Measurements from ENCODE around the gene ECSCR. TPM values are rescaled to one million over a fixed set of nuclear protein-coding genes. Genes with fewer than 3 reads are reported as not detected.
"Not testable (repeated sequence)": the region's sequence is repeated elsewhere in the genome, so short reads cannot be mapped to it uniquely, and the experiment has no call there.

The ECSCR gene
- total RNA-seq, 1 donor from 2014 or later, result 4.9 TPM

DNA sequence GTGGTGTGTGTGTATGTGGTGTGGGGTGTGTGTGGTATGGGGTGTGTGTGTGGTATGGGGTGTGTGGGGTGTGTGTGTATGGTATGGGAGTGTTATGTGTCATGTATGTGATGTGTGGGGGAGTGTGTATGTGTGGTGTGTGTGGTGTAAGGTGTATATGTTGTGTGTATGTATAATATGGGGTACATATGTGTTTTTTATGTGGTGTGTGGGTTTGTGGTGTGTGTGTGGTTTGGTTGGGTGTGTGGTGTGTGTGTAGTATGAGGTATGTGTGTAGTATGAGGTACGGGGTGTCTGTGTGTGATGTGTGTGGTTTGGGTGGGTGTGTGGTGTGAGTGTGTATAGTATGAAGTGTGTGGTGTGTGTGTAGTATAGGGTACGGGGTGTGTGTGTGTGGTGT is 11.4 kb downstream of the ECSCR start:
- DNase-seq (ENCODE audit: low spot score in 2 of 2), result no peak
- FAIRE-seq, result no peak

DNA sequence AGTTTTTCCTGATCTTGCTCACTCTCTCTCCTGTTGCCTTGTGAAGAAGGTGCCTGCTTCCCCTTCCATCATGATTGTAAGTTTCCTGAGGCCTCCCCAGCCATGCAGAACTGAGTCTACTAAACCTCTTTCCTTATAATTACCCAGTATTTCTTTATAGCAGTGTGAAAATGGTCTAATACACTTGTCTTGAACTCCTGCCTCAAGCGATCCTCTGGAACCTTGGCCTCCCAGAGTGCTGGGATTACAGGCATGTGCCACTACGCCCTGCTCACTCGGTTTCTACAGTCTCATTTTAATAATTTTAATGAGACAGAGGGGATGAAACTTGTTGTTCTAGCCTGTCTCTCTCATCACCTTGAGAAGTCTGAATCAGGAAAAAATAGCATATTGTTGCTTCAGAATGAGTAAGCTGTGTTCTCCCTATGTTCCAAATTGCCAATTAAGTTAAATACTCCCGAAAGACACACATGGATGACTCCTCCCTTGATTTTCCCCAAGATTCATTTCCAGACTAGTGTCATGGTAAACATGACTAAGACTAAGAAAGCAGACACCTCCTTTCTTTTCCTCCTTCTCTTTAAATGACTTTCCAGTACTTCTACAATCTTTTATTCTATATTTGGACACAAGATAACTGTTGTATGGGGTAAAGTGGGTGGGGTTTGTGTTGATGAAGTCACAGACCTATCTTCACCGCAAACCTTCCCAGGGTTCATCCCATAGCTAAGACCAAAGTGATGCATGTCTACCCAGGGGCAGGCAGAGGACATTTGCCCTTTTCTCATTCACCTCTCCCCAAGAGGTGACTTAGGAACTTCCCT is 15.4 kb downstream of the ECSCR start:
- DNase-seq (ENCODE audit: low spot score in 2 of 2) (no peak), FAIRE-seq (no peak)

DNA sequence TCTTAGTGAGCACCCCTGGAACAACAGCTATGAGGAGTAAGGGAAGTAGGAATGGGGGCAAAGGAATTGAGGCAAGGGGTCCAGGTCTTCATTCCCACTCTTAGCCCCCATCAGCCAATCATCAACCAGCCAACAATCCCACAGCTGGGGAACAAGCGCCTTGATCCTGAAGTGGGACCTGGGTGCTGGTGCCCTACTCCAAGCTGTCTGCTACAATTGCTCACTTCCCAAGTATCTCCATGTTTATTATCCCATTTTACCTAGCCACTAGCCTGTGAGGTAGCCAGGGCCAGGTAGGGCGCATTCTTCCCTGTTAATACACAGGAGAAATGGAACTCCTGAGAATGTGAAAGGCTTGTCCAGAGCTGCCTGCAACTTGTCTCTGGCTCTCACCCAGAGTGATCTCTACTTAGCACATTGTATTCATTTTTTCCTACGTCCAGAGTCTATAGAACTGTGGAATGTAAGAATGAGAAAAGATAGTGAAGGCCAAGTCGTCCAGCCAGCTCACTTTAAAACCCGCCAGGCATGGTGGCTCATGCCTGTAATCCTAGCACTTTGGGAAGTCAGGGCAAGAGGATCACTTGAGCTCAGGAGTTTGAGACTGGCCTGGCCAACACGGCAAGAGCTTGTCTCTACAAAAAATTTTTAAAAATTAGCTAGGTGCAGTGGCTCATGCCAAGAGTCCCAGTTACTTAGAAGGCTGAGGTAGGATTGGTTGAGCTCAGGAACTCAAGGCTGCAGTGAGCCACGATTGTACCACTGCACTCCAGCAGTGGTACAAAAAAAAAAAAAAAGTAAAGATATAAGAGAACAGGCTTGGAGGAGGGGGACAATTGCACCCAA is 17.0 kb downstream of the ECSCR start:
- no peak for FAIRE-seq
- no peak for DNase-seq (ENCODE audit: low spot score in 2 of 2)

DNA sequence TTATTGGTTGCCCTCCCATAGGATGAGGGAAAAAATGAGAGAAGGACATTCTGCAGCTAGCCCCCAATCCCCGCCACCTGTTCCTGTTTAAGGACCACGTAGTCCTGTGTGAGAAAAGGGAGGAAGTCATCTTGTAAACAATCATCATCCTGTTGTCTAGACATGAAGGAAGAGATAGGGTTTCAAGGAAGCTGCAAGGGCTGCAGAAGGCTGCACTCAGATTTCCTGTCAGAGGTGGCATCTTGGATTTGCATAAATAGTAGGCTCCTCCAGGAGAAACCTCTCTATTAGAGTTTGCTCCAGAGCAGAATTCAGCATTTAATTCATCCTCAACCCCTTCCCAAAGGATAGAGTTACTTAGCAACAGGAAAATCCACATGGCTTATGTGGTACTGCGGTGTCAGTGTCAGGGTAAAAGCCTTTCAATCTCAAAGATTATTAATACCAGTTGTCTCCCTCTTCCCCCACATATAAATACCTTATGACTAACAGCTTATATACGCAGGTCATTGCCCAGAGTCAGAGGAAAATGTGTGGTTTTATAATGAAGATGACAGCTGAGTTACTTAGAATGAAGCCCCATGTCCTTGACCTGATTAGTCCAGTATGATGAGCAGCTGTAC is 18.6 kb downstream of the ECSCR start:
- no peak for FAIRE-seq
- DNase-seq (ENCODE audit: low spot score in 2 of 2), result no peak

DNA sequence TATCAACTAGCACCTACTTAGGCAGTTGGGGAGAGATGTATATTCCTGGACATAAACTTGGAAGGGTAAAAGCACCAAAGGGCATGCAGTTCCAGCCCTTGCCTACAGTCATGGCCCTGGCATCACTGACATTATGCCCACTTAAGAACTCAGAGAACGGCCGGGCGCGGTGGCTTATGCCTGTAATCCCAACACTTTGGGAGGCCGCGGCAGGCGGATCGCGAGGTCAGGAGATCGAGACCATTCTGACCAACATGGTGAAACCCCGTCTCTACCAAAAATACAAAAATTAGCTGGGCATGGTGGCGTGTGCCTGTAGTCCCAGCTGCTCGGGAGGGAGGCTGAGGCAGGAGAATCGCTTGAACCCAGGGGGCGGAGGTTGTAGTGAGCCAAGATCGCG is 22.1 kb downstream of the ECSCR start:
- not testable (repeated sequence) for FAIRE-seq; DNase-seq (ENCODE audit: low spot score in 2 of 2)

DNA sequence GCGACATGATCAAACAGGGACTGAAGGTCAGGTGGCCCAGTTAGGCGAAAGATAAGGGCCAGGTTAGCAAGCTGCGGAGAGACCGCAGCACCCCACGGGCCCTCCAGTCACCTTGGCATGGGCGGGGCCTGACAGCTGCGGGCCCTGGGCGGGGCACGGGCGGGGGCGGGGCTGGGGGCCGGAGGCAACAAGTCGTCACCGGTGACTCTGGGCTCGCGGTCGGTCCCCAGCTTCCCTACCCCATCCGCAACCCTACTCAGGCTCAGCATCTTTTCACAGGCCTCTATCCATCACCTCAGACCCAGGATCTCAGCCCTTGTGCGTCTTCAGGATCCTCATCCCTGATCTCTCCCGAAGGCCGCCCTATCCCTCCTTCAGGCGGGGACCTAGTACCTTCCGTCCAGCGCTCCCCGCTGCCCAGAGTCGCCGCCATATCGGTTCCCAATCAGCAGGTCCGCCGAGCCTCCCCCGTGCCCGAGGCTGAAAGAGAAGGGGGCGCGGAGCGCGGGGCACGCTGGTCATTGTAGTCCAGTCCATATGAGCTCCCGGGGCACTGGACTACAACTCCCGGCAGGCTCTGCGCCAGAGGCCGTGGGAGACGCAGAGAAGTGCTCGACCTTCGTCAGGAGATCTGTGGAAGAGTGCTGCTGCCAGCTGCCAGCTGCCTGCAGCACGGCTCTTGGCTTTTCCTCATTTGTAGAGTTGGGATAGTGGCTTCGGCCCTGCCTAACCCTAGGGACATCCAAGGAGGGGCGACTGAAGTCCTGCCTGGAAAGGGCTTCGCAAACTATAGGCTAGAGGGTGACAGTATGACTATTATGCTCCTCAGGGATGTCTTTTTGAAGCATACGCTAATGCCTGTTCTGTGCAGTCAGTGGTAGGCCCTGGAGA is 23.3 kb downstream of the ECSCR start, which contains the start of gene DNAJC18:
Gene DNAJC18 (minus strand): TSS at position 513 of the 891 bp plus-strand sequence. CDS start 80 bp downstream, at position 433.
- DNase-seq (ENCODE audit: low spot score in 2 of 2) (peak; percentile 89 to 93), FAIRE-seq (no peak)

DNA sequence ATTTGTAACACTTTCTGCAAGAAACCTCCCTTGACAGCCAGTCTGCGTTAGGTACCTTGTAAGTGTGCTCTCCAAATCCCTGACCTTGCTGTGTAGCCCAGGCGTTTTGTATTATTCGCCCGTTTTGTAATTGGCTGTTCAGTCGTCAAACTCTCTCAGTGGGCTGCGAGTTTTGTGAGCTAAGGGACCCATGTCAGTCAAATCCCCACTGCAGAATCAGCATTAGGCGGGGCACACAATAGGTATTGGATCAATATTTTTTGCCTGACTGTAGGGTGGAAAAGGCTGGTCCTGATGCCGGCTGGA is 23.9 kb downstream of the ECSCR start:
- DNase-seq (ENCODE audit: low spot score in 2 of 2), result no peak
- FAIRE-seq, result no peak

DNA sequence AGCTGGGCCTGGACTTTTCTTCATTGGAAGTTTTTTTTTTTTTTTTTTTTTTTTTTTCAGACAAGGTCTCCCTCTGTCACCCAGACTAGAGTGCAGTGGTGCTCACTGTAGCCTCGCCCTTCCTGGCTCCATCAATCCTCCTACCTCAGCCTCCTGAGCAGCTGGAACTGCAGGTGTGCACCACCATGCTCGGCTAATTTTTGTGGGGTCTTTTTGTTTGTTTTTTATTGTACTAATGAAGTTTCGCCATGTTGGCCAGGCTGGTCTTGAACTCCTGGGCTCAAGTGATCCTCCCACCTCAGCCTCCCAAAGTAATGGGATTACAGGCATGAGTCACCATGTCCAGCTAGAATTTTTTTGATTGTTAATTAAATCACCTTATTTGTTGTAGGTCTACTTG is 26.9 kb downstream of the ECSCR start:
- DNase-seq (ENCODE audit: low spot score in 2 of 2) (no peak), FAIRE-seq (no peak)

DNA sequence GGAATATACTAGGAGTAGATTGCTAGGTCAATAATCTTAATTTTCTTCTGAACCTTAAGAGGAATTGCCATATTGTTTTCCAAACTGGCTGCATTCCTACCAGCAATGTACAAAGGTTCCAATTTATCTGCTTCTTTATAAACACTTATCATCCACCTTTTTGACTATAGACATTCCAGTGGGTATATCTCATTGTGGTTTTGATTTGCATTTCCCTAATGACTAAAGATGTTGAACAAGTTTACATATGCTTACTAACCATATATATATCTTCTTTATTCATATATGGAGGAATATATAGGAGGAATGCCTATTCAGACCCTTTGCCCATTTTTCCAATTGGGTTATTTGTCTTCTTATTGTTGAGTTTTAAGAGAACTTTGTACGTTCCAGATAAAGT is 30.8 kb downstream of the ECSCR start:
- FAIRE-seq, result no peak

DNA sequence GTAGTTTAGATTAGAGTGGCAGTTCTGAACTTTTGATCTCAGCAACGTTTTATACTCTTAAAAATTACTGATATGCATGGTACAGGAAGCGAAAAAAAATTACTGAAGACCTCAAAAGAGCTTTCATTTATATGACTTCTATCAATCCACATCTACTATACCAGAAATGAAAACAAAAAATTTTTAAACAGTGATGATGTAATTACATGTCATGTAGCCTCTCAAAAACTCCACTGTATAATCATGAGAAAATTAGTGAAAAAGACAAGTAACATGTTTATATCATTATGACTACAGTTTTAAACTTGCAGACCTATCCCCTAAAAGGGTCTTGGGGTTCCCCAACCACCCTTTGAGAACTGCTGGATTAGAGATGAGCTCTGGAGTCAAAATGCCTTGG is 32.5 kb downstream of the ECSCR start:
- DNase-seq (ENCODE audit: low spot score in 2 of 2), result no peak
- FAIRE-seq, result no peak

More for the DNA sequence above, 30.8 kb downstream of the ECSCR start:
- no peak for DNase-seq (ENCODE audit: low spot score in 2 of 2)

DNA sequence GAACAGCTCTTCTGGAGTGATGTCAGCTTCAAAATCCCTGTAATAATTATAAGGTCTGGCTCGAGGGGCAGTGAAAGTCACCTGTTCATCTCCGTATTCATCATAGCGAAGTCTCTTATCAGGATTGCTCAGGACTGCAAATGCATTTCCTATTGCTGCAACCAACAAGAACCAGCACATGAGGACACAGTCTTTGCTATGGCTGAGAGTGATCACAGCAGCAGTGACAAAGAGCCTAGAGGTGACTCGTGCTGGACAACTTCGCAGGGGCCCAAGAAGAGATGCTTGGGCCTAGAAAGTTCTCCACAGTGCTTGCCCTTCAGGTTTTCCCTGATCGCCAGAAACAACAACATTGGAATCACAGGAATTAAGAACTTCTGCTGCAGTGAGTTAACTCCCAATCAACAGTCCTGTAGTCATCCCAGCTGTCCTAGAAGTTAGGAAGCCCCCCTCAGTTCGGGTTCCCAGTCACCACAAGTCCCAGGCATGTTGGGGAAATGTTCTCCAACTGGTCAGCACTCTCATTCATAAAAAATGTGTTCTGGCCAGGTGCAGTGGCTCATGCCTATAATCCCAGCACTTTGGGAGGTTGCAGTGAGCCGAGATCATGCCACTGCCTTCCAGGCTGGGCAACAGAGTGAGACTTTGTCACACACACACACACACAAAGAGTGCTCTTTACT is 36.2 kb downstream of the ECSCR start:
- DNase-seq (ENCODE audit: low spot score in 2 of 2), result no peak

DNA sequence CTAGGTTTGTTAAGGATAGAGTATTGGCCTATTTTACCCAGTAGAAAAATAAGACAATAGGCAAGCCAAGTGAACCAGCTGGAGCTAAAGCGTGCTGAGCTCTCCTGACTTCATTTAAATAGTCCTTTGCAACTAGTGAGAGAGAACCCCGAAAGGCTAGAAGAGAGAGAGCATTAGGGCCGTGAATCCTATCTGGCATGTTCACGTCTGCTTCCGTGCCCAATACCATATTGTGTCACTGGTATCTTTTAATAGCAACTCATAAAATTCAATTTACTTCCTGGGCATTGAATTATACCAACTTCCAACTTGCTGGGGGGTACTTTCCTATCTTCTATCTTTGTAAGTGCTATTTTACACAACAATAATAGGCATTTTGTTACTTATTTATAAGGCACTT is 37.0 kb downstream of the ECSCR start:
- FAIRE-seq (no peak), DNase-seq (ENCODE audit: low spot score in 2 of 2) (no peak)

More for the DNA sequence above, 36.2 kb downstream of the ECSCR start:
- FAIRE-seq, result no peak

DNA sequence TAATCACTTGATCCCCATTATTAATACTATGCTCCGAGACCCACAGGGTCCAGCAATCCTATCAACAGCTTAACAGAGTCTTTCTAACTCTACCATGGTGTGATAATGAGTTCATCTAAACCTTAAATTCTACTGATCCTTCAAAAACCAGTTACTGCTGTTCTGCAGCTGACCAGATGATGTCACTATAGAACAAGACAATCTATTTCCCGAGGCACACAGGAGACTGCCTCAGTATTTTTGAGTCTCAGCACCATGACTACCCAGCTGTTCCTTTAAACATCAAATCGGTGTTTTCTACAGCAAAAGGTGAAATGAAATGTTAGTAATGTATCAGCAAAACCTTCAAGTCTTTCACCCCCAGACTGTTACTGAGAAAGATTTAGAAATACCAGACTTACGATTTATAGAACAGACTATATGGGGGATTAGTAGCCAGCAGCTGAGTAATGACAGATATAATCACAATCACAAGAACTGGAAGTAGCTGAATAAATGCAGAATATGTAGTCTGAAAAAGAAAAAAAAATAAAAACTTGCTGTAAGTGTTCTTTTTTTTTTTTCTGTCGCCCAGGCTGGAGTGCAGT is 40.1 kb downstream of the ECSCR start:
- FAIRE-seq (peak; percentile 84), DNase-seq (ENCODE audit: low spot score in 2 of 2) (peak in 1 of 2 donors; percentile 70)

DNA sequence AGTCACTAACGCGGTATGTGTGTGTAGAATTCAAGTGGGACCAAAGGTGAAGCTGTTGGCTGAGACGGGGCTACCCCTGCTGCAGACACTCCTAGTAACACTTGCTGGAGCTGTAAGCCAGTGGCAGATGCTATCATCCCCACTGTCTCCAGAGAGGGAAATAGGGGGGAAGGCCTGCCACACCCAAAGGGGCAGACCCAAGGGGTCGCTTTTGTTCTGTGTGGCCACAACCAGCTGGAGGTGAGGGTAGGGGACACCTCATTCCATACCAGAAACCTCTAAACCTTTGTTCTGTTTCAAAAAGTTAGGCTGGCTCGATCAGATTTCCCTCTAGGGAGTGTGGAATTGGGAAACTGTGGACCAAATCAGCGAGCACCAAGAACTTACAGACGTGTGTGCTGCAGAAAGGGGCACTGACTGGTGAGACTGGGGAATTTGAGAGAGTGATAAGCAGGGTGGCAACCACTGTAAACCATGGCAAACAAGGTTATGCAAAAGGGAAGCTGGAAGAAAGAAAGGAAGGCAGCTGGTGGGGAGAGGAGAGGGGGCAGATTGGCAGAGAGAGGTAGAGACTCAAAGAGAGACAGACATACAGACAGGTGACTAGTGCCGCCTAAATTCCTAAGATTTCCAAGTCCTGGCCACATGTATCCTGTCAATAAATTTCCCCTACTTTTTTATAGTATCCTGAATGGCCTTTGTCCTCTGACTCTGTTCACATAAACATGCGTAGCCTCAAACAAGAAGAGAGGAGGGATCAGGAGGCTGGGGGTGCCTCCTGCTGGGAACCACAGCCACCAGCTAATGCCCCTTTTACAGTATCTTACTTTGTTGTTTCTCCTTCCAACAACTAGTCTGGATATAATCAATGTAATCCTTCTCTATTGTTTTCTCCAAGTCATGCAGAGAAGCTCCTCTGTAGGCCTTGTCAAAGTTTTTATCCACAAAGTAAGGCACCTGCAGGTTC is 43.0 kb downstream of the ECSCR start:
- DNase-seq (ENCODE audit: low spot score in 2 of 2) (no peak), FAIRE-seq (no peak)

DNA sequence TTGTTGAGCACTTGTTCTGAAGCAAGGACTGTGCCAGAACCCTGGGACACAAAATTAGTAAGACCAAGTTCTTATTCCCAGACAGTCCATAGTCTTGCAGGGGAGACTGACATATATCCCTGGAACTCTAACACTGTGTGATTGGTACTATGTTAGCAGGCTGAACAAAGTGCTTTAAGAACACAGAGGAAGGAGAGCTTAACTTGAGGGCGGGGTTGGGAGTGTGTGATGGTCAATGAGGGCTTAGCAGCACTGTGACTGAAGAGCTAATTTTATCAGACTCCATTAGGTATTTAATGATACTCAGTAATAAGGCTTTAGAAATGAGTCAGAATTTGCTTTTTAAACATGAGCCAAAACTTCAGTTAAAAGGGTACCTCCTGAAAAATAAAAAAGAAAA is 43.8 kb downstream of the ECSCR start:
- FAIRE-seq (no peak), DNase-seq (ENCODE audit: low spot score in 2 of 2) (no peak)

DNA sequence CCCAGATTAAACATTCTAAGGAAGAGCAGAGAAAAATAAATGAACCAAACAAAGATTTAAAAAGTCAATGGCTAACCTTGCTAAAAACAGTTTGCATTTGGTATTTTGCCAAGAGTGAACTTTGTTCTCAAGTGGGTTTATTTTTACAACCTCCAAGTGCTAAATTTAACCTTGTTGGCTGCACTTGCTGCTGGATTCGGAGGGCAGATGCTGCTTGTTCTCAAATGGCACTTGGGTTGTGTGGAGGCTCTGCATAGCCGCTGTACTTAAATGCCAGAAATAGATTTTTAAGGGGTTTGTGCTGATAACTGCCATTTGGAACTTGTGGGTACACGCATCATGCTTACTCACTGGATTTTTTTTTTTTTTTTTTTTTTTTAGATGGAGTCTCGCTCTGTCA is 45.3 kb downstream of the ECSCR start:
- DNase-seq (ENCODE audit: low spot score in 2 of 2), result no peak
- FAIRE-seq, result no peak

DNA sequence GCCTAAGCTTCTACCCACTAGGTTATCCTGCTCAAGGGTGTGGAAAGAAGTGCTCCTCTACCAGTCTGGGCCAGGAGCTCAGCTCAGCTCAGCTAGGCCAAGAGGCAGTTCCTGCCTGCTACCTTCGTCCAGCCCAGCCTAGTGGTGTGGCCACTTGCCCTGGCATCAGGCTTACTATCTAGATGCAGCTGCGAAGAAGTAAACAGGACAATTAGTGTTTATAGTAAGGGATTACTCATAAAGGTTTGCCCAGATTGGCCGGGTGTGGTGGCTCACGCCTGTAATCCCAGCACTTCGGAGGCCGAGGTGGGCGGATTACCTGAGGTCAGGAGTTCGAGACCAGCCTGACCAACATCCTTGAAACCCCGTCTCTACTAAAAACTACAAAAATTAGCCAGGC is 45.9 kb downstream of the ECSCR start:
- FAIRE-seq, result no peak
- DNase-seq (ENCODE audit: low spot score in 2 of 2), result no peak

DNA sequence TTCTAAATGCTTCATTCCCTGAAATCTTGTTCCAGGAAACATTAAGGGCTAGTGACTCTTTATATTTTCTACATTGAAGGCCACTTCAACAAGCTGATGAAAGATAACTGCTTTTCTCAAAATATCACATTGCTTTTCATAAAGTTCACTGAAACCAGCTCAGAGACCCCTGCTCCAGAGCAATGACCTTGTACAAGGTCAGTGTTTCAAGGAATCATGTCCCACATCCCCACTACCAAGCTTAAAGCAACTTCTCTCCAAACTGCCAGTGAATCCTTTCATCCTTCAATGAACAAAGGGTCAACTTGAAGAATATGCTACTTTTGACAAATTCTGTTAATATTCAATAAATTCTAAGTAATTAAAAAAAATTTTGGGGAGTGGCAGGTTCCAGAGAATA is 46.7 kb downstream of the ECSCR start:
- no peak for FAIRE-seq

More for the DNA sequence above, 46.7 kb downstream of the ECSCR start:
- no peak for DNase-seq (ENCODE audit: low spot score in 2 of 2)

All from frontal cortex (tissue), 4 donors.